Astrocyte of the hippocampus (primary cell): ENCODE data around the gene HUNK.
"Not testable (repeated sequence)": the region's sequence is repeated elsewhere in the genome, so short reads cannot be mapped to it uniquely, and the experiment has no call there.

Source experiments
- DNase-seq: peaks from one replicate; pipeline ENCODE4 v3.0.0; 2011; ENCODE audit warnings: low read depth, low spot score

The HUNK gene

DNA sequence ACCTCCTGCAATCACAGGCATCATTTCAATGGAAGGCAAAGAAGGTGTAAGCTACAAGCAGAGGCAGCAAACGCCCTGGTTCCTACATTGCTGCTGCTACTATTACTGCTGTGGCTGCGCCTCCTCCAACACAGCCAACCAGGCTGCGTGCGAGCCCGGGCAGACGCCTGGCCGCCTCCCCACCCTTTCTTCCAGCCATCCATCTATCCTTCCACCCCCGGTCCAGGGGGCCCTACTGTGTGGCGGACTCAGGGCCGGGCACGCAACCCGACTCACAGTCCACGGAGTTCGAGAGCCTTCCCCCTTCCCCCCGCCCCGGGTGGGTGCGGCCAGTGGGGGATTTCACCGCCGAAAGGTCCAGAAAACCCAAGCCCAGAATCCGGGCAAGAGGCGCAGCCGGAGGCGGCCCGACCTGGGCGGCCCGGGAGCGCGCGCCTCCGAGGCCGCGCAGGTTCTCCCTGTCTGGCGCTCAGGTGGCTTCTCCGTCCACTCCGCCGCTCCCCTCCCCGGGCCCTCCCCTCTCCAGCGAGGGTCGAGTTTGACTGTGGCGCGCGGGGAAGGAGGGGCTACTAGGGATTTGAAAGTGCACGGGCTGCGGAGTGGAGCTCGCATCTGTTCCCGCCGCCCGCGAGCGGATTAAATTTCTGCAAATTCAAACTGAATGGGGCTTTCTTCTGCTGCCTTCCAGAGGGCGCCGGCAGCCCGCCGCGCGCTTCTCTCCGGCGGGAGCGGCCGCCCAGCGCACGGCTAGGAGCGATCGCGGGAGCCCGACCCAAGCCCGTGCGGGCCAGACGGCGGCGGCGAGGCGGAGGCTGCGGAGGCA, at the start of gene HUNK:
Gene HUNK, plus strand, starts transcription at position 569 of the 823 bp plus-strand sequence. CDS start 655 bp downstream, outside the sequence.
- DNase-seq: peak; percentile 78

DNA sequence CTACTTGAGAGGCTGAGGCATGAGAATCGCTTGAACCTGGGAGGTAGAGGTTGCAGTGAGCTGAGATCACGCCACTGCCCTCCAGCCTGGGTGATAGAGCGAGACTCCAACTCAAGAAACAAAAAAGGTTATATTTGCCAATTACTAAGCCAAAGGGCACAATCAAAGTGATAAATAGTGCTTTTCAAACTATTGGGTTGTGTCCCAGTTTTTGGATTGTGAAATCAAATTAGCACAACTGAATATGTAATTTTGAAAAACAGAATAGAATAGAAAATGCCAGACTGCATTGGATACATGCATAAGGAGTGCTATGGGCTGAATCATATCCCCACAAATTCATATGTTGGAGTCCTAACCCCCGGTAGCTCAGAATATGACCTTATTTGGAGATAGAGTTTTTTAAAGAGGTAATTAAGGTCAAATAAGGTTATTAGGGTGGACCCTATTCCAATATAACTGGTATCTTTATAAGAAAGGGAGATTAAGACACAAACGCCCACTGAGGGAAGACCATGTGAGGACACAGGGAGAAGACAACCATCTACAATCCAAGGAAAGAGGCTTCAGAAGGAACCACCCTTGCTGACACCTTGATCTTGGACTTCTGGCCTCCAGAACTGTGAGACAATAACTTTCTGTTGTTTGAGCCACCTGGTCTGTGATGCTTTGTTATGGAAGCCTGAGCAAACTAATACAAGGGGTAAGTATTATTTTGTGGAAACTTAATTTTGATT, 42.9 kb upstream of the HUNK start:
- no peak for DNase-seq

DNA sequence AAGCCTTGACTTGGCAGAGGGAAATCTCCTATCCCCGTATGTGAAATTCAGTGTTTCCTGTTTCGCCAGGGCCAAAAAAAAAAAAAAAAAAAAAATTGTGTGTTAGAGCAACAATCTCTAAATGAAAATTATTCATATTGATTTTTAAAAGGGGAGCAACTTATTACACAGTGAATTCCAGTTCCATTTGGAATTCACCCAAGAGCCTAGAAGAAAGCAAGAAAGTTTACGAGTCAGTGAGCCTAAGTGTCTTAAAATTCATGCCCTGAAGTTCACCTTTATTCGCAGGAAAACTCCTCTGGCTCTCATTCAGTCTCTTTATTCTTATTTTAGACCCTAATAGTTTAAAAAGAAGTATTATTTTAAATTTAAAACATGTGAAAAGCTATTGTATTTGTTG, 42.1 kb upstream of the HUNK start:
- no peak for DNase-seq

DNA sequence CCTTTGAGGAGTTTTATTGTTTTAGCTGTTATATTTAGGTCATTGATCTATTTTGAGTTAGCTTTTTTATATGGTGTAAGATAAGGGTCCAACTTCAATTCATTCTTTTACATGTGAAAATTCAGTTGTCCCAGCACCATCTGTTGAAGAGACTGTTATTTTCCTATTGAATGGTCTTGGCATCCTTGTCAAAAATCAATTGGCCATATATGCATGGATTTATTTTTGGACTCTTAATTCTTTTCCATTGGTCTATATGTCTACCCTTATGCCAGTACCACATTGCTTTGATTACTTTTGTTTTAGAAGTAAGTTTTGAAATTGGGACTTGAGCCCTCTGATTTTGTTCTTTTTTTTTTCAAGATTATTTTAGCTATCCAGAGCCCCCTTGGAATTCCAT, 35.8 kb upstream of the HUNK start:
- DNase-seq: no peak

DNA sequence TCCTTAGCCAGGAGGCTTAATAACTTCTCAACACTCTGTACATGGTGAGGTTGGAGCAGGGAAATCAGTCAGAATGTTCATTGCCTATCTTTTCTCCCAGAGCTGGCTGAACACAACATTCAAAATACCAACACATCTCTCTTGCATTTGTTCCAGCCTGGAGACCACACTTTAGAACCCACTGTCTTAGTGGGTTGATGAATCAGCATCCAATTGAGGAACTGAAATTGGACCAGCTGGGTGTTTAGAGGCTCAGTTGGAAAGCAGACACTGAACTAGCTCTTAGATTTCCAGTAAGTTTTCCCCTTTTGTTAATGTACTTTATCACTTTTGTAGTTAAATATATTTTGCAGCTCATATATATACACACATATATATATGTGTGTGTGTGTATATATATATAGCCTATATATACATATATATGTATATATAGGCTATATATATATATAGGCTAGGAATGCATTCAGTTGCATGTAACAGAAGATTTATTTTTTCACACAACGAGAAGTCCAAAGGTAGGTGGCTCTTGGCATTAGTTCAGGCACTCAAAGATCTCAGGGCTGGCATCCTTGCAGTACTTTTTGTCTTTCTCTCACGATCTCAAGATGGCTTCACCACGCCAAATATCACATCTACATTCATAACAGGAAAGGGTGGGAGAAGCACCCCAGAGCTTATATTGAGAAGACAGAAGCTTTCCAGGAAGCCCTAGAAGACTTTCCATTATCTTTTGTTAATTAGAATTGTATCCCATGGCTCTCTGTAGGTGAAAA, 35.0 kb upstream of the HUNK start:
- no peak for DNase-seq

DNA sequence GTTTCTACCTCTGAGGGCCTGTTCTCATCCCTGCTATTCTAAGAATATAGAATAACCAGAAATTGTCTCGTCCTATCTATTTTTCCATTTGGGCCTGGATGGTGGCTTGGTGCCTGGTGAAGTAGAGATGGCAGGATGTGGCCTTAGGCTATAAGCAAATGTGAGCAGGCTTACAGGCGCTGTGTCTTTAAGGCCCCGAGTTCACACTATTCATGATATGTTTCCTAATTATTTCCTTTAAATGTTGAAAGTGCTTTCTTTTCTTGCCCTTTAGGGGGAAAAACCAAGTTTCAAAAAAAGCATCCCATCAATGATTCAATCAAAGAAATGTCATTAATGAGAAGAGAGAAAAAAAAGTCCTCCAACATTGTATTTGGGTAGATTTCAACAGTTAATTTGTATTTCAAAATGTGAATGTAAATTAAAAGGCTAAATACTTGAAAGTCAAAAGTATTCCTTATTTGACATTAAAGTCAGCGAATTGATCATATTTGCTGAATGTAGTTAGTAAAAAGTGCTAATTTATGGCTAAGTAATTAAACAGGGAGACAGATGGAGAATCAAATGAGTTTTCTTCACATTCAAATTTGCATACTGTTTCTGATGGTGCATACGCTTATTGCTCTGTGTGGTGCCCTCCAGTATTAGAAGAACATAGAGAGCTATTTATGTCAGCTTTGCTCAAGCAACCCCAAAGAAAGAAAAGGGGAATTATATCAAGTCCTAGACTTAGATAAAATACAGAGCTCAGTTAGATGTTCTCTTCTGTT, 34.0 kb upstream of the HUNK start:
- no peak for DNase-seq

DNA sequence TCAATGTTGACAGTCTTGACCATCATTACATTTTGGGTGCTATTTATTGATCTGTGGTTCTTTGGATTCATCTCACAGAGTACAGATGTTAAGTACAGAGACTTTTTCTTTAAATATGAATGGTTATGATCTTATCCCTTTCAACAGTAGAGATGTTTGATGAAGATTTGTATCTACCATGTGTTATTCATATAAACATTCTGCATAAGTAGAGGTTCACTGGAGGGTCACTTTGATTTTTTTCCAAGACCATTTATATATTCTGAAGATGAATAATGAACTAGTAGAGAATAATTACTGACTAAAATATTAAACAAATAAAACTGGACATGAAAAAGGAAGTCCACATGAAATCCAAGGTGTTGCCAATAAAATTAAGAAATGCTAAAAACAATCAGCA, 28.6 kb upstream of the HUNK start:
- no peak for DNase-seq

DNA sequence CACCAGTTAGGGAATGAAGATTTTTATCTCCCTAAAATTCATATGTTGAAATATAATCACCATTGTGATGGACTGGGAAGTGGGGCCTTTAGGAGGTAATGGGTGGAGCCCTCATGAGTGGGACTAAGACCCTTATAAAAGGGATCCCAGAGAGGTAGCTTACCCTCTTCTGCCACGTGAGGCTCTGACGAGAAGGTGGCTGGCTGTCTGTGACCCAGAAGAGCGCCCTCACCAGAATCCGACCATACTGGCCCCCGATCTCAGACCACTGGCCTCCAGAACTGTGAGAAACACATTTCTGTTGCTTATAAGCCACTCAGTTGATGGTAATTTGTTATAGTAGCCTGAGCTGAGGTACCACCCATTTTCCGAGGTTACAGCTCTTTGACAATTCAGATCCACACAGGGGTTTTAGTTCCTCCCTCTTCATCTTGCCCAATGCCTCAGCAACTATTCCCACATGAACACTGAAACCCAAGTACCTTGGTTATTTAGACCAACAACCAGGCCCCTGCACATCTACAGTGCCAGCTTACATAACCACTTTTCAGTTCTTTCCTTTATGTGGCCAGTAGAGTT, 27.6 kb upstream of the HUNK start:
- no peak for DNase-seq

DNA sequence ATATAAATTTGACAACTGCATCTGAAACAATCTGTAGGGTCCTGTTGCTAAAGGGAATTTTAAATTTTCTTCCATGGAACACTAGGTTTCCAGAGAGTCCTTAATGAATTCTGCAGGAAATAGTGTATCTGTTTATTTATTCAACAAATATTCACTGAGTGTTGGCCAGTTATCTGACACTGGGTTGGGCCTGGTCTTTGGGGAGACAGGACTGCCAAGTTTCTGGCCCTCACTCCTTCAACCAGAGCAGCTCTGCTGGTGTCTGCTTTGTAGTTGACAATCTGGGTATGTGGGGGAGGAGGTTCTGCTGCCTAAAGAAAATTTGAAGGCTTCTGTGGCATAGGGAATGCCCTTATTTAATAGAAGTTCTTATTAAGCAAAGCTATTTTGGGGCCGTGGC, 26.1 kb upstream of the HUNK start:
- DNase-seq: no peak

DNA sequence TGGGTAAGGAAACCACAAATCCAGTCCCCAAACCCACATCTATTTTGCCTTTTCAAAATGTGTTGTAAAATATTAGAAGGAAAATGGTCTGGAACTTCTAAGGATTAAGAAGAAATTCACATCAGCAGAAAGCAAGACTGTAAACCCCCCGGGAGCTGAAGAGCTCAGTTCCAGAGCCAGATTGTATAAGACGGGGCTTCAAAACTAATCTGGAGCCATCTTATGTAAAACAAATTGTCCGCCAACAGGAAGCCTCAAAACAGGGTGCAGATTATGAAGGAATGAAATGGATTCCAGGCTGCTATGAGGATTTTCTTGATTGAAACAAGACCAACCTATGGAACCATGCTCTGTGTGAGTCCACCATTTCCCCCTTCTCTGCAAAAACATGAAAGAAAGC, 25.1 kb upstream of the HUNK start:
- DNase-seq: no peak

DNA sequence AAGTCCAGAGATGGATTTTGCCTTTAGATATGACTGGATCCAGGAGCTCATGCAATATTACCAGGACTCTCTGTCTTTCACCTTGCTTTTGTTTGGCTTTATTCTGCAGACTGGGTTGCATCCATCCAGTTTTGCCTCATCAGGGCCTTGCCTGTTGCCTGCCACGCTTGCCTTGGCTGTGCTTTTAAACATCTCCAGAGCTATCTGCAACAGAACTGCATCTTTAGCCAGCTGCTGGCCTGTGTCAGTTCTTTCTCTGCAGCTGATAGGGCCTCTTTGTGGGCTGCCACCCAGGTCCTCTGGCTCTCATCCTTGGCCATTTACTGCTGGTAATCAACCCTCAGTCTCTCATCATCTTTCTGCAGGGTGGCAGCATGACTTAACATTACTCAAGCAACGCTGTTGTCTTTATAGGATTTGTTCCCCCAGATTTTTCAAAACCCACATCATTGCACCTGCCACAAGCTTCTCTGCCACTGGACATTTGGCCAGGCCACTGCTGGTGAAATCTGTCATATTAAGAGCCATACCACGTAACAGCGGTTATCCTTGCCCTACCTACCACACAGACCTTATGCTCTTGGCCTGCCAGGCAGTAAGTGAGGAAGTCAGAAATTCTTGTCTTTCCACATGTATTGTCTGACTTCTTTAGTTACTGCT, 24.4 kb upstream of the HUNK start:
- no peak for DNase-seq

DNA sequence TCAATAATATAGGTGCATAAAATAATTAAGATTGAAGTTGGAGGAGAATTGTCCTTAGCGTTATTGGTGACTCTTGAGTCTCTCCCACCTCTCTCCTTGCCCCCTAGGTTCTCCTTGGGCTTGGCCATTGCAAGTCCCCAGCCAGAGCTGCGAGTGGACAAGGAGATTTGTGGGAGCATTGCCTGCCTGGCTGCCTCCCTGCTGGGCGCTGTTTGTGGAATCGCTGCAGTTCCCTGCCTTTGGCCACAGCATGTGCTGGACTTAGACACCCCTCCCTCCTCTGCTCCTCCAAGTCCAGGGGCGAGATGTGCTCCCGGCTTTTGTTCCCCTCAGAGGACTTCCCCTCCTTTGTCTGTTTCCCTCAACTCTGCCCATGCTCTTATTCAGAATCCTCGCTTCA, 21.9 kb upstream of the HUNK start:
- DNase-seq: no peak

DNA sequence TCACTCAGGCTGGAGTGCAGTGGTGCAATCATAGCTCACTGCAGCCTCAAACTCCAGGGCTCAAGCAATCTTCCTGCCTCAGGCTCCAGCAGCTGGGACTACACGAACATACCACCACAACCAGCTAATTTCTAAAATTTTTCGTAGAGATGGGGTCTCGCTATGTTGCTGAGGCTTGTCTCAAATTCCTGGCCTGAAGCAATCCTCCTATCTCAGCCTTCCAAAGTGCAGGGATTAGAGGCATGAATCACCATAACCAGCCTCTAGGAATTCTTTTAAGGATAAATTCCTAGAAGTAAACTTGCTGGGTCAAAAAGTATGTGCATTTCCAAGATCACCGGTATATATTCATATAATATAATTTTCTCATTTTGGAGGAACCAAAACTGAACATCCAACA, 17.6 kb upstream of the HUNK start:
- peak; percentile 17 for DNase-seq

DNA sequence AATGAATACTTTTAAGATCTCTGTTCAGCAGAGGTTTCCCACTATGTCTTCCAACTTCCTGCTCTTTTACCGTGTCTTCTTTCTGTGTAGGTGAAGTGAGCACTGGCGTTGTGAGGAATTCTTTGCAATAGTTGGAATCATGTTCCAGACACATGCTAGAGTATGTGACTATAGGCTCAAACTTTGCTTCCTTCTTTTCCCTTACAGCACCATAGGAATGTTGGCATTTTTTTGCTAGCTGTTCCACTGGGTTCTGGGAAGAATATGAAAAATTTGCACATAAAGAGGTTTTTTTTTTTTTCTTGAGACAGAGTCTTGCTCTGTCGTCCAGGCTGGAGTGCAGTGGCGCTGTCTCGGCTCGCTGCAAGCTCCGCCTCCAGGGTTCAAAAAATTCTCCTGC, 15.7 kb upstream of the HUNK start:
- DNase-seq: no peak

DNA sequence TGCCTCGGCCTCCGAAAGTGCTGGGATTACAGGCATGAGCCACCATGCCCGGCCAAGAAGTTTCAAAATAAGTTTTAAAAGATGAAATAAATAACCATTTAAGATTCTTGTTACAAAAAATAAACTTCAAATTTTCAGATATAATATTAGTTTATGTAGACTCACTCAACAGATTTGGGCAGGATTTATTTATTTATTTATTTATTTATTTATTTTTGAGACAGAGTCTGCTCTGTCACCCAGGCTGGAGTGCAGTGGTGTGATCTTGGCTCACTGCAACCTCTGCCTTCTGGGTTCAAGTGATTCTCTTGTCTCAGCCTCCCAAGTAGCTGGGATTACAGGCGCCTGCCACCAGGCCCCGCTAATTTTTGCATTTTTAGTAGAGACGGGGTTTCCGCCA, 15.2 kb upstream of the HUNK start:
- DNase-seq: not testable (repeated sequence)

DNA sequence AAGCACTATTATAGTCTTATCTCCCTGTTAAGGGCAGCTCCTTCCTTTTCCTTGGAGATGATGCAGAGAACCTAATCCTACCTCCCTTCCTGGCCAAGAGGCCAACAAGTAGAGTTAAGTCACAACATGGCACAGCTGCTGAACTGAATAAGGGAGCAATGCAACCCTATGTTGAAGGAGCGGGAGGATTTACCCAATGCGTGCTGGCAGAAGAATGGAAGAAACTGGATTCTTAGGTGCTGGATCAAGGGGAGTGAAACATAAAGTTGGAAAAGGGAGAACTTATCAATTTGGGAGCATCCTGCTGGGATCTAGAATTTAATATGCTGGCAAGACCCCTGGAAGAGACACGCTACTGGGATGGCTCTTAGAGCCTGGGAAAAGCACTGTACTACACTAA, 12.0 kb upstream of the HUNK start:
- no peak for DNase-seq

DNA sequence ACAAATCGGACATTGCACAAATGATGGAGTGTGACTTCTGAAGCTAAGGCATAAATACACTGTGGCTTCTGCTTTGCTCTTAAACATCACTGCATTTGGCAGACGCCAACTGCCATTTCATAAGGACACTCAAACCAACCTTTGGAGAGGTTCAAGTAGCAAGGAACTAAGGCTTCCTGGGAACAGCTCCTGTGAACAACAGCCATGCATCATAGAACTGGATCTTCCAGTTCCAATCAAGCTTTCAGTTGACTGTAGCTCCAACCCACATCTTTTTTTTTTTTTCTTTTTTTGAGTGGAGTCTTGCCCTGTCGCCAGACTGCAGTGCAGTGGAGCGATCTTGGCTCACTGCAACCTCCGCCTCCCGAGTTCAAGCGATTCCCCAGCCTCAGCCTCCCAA, 10.7 kb upstream of the HUNK start:
- DNase-seq: no peak

DNA sequence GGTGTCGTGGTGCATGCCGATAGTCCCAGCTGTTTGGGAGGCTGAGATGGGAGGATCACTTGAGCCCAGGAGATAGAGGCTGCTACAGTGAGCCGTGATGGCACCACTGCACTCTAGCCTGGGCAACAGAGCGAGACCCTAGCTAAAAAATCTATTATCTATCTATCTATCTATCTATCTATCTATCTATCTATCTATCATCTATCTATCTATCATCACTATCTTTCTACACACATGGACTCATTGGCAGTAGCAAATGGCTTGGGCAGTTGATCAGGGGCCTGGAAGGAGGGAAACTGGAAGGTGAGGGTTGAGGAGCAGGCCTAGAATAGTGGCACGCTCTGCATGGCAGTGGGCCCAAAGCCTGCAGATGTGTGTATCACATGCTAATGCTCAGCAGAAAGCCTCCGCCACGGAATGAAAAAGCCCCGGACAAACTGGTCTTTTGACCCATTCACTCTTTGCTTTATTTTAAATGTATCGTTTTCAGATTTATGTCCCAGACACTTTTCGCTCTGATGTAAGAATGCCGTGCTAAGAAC, 7.3 kb upstream of the HUNK start:
- DNase-seq: no peak

DNA sequence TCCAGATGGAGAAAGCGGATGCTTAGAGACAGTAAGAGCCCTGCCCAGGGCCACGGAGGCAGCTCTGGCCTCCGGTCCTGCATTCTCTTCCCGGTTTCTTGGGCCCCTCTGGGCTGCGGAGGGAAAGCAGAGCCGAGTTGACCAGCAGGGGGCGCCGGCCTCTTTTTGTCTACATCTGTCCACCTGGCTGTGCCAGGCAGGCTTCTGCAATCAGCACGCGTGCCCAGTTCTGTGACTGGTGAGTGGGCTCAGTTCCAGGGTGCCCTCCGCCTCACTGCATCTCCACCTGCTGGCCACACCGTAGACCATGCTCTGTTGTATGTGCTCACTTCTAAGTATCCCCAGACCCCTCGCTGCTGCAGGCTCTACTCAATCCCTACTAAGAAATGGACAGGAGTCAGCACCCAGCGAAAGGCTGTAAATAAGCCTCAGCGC, 6.7 kb upstream of the HUNK start:
- DNase-seq: peak; percentile 93

DNA sequence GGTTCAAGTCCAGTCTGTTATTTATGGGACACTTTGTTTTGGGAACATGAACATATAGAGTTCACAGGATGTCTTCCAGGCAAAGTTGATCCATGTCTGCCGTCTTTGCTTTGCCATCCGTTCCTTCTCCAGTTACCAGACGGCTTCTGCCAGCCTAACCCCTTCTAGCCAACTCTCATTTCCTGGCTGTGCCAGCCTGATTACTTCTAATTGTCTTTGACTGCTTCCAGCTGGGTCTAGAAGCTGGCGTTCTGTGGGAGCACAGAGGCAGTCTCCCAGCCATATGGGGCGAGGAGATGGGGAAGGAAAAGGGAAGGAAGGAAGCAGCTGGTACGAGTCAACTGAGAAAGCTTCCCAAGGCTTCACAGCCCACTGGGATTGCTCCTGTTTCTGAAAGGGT, 3.1 kb upstream of the HUNK start:
- no peak for DNase-seq
